SK-N-MC (cell line): ENCODE measurements around the gene BBLN.

Experiments used
- EZH2 ChIP-seq: fragments of 200-600 bp; sonication (generic); IDR thresholded peaks from one replicate; pipeline ENCODE4 v1.6.1; 2017; ENCODE audit warnings: antibody characterized with exemption
- POLR2AphosphoS5 ChIP-seq: IDR thresholded peaks from 2 replicates; pipeline ENCODE4 v1.6.1; 2012; ENCODE audit warnings: mild to moderate bottlenecking, low read depth, low read length, borderline replicate concordance

DNA sequence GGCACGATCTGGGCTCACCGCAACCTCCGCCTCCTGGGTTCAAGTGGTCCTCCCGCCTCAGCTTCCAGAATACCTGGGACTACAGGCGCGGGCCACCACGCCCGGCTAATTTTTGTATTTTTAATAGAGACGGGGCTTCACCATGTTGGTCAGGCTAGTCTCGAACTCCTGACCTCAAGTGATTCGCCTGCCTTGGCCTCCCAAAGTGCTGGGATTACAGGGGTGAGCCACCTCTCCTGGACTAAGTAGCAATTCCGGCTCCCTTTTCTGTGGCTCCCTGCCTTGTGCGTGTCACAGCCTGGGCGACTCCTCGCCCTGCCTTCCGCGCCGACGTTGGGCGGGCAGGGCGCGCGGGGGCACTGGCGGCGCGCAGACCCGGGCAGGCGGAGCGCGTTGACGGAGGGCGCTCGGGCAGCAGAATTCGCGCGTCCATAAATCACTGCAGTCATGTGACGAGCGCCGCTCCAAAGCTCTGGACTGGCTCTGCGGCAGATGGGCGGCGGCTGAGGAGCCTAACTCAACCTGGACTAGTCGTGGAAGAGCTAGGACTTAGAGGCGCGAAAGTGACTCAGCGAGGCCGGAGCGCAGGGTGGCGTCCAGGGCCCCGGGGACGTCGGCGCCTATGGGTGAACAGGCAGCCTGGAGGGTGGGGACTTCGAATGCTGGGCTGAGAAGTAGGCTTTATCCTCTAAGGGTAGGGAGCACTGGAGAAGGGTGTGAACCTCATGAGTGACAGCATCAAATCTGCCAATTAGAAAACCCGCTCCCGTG lies 32.7 kb downstream of the BBLN start:
- no peak for TF ChIP-seq POLR2AphosphoS5
- no peak for TF ChIP-seq EZH2
